Fibroblast of pulmonary artery (primary cell): Measurements from ENCODE around the gene CHST14.

Experiments
- DNase-seq: peaks from one replicate; pipeline ENCODE4 v3.0.0-alpha.2; 2010; ENCODE audit warnings: low read depth
- H3K4me3 ChIP-seq: replicated peaks from 2 replicates; pipeline ENCODE4 v1.5.1; 2011; ENCODE audit warnings: low read depth, mild to moderate bottlenecking, control low read depth, low read length, moderate library complexity
- TF ChIP-seq, protein P1 (sequence below): IDR thresholded peaks from 2 replicates; pipeline ENCODE4 v1.5.1; 2011; ENCODE audit warnings: mild to moderate bottlenecking, control low read depth, low read length, inconsistent platforms; ENCODE audit errors: missing control alignments

Gene CHST14

DNA sequence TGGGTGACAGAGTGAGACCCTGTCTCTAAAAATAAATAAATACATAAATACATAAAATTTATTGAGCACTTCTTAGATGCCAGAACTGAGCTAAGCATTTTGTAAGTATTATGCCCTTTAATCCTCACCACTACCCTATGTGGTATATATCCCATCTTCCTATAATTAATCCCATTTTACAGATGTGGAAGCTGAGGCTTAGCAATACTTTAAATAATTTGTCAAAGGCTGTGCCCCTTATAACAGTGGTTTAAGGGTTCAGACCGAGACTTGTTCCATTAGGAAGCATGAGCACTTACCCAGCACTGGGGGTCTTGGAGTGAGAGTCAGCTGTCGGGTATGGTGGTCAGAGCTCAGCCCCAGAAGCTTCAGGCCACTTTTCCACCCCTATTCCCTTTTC, 7.5 kb upstream of the CHST14 start:
- no peak overlapping the region for H3K4me3 ChIP-seq
- TF ChIP-seq, protein P1, sequence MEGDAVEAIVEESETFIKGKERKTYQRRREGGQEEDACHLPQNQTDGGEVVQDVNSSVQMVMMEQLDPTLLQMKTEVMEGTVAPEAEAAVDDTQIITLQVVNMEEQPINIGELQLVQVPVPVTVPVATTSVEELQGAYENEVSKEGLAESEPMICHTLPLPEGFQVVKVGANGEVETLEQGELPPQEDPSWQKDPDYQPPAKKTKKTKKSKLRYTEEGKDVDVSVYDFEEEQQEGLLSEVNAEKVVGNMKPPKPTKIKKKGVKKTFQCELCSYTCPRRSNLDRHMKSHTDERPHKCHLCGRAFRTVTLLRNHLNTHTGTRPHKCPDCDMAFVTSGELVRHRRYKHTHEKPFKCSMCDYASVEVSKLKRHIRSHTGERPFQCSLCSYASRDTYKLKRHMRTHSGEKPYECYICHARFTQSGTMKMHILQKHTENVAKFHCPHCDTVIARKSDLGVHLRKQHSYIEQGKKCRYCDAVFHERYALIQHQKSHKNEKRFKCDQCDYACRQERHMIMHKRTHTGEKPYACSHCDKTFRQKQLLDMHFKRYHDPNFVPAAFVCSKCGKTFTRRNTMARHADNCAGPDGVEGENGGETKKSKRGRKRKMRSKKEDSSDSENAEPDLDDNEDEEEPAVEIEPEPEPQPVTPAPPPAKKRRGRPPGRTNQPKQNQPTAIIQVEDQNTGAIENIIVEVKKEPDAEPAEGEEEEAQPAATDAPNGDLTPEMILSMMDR = no peak
- no peak for DNase-seq

DNA sequence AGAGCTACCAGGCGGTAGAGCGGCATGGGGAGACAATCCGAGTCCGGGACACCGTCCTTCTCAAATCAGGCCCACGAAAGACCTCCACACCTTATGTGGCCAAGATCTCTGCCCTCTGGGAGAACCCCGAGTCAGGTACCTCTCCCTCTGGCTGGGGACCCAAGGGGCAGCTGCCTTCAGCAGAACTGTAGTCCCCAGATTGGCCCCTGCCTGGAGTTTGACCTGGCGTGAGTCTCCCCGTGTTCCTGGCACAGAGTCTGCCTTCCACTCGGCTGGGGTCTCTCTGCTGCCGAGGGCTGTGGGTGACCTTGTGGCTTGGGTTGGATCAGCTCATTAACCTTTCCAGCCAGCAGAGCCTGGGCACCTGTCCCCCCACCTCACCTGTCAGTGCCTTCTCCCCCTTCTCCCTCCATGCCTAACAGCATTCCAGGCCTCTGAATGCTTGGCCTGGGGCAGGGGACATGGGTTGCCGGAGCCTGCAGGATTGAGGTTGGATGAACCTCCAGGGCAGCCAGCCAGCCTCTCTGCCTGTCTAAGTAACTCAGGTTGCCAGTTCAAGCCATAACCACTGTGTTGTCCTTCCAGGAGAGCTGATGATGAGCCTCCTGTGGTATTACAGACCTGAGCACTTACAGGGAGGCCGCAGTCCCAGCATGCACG, 6.8 kb upstream of the CHST14 start:
- H3K4me3 ChIP-seq = no peak overlapping the region
- no peak for DNase-seq
- TF ChIP-seq, protein P1 = no peak

DNA sequence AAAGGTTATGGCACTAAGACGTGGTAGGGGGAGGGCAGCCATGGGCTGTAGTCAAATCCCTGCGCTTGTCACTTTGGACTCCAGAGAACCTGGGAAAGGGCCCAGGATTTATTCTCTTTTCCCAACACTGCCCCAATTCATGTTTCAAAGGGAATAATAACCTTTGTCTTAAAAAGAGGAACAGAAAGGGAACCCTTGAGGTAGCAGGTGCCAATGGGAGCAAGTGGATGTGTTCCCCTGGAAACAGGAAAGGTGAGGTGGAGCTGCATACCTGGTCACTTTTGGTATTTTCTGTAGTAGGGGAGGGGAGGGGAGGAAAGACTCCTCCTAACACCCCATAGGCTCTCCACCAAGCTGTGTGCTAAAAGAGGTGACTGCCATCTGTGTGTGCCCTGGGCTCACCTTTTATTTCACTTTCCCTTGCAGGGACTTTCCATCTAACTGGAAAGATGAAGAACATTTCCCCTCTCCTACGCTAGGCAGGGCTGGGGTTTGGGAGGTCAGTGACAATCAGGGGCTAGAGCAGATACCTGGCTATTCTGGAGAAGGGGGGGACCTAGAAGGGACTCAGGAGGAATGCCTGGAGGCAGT, 6.1 kb upstream of the CHST14 start:
- TF ChIP-seq, protein P1 = no peak
- no peak for DNase-seq
- no peak overlapping the region for H3K4me3 ChIP-seq

DNA sequence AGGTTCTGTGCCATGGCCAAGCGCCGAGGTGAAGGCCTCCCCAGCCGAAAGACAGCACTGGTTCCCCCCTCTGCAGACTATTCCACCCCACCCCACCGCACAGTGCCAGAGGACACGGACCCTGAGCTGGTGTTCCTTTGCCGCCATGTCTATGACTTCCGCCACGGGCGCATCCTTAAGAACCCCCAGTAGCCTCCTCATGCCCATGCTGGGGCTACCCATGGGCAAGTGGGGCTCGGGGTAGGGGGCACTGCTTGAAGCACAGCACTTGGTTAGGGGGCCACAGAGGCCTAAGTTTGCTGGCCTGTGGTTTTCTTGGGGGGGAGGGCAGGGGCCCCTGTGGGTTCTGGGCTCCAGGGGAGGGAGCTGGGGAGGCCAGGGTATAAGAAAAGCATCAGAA, 4.8 kb upstream of the CHST14 start:
- H3K4me3 ChIP-seq = no peak overlapping the region
- no peak for DNase-seq
- TF ChIP-seq, protein P1 = no peak

DNA sequence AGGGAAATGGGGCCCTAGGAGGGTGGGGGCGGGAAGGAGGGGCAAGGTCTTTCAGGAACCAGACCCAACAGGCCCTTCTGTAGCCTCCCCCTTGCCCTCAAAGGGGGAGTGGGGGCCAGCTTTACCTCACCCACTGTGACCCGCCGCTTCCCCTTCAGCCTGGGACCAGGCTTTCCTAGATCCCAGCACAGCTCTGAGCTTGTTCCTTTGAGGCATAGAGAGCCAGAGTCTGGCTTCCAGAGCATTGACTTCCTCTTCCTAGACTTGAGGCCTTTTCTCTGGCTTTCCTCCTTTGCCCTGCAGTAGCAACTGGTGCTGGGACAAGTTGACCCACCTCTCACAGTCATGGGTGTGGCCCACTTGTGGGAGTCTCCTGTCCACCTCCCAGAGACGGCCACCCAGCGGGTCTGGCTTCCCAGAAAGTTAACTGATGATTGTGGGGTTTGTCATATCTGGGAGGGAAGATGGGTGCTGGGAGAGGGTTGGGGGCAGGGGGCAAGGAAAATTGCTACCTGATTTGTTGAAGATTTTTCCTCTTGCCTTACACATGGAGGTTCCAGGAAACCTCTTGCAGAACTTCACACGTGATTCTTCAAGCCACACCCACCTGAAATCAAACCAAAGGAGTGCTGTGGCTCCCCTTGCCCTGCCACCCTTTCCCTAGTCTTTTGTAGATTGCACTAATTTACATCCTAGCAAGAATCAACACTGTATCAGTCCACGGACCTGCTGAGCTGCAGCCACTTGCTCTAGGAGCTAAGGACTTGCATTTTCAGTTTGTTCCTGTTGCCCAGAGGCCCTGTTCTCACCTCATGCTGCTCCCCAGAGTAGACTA, 4.1 kb upstream of the CHST14 start:
- TF ChIP-seq, protein P1 = no peak
- H3K4me3 ChIP-seq = no peak overlapping the region
- no peak for DNase-seq

DNA sequence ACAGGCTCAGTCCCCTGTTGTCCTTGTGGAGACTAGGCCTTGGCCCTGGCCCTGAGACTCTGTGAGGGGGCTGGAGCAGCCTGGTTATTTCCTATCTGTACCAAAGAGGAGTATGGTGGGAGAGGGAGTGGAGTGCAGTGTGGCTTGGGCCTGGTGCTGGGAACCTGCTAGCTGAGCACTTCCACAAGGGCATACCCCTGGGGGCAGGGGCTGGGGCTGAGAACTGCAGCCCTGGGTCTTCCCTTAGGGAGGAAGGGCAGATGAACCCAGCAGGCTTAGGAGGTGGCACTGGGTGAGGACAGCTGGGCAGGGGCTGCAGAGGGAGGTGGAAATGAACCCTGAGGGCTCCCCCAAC, 3.5 kb upstream of the CHST14 start:
- no peak overlapping the region for H3K4me3 ChIP-seq
- TF ChIP-seq, protein P1 = no peak
- no peak for DNase-seq
